GM19324 (cell line): Measurements from ENCODE around the gene ZBTB21.
"Not testable (repeated sequence)": the region's sequence is repeated elsewhere in the genome, so short reads cannot be mapped to it uniquely, and the experiment has no call there.

Source experiments
- ATAC-seq: cut with Tn5 transposase; IDR thresholded peaks from one replicate; pipeline ENCODE4 v1.9.1; 2021; ENCODE audit warnings: mild to moderate bottlenecking, moderate library complexity; ENCODE audit not compliant: unreplicated experiment, low FRiP score

ZBTB21 gene

DNA sequence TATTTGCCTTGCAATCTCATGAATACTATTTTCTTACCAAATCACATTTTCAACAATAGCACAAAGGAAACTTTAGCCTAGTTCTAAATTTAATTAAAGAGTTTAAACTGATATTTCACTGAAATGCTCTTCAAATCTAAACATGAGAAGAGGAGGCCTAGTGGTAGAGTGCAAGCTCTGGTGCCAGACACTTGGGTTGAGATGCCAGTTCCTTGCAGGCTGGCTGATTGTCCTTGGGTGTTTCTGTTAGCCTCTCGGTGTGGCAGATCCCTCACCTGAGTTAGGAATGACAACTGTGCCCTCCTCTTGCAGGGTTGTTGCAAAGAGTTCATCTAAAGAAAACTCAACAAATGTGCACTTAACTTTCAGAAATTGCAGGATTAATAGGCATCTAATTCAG, 12.5 kb downstream of the ZBTB21 start:
- no peak for ATAC-seq

DNA sequence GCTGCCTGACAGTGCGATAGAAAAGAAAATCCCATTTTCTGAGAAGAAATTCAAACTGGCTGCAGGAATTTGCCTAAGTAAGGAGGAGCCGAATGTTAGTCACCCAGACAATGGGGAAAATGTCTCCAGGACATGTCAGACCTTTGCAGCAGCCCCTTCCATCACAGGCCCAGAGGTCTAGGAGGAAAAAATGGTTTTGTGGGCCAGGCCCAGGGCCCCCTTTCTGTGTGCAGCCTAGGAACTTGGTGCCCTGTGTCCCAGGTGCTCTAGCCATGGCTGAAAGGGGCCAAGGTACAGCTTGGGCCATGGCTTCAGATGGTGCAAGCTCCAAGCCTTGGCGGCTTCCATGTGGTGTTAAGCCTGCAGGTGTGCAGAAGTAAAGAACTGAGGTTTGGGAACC, 14.6 kb downstream of the ZBTB21 start:
- ATAC-seq = no peak

DNA sequence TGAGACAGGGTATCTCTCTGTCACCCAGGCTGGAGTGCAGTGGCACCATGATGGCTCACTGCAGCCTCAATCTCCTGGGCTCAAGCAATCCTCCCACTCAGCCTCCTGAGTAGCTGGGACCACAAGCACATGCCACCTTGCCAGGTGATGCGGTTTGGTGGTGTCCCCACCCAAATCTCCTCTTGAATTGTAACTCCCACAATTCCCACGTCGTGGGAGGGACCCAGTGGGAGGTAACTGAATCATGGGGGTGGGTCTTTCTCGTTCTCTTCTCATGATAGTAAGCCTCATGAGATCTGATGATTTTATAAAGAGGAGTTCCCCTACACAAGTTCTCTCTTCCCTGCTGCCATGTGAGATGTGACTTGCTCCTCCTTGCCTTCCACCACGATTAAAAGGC, 15.5 kb downstream of the ZBTB21 start:
- not testable (repeated sequence) for ATAC-seq

DNA sequence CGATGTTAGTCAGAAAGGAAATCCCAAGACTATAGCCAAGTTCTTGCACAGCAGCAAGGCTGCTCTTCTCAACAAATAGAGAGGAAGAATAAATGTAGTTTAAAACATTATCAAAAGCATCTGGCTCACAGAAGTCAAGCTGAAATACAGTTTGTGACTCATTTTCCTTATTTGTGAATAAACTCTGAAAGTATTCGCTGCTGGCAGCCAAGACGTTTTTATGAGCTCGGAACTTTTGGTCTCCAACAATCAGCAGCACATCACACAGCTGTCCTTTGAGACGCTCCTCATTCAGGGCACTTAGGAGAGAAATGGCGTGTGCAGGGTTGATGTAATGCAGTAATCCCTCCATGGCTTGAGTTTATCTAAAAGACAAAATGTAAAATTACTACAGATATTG, 16.4 kb downstream of the ZBTB21 start:
- no peak for ATAC-seq

DNA sequence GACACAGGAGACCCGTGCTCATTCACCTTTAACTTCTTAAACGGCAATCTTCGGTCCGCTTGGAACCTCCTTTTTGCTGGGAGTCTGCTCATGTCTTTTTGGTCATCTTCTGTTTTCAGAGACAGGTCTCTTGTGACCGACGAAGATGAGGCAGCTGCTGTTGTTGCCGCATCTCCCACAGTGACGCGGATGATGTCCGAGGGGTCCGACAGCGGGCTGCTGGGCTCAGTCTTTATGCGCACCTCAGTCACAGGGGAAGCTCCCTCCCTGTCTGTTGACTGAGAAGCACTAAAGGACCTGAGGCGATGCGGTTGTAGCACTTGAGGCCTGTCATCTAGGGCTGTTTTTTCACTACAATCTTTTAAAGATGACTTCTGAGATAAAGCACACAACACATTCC, 17.6 kb downstream of the ZBTB21 start:
- ATAC-seq = no peak

DNA sequence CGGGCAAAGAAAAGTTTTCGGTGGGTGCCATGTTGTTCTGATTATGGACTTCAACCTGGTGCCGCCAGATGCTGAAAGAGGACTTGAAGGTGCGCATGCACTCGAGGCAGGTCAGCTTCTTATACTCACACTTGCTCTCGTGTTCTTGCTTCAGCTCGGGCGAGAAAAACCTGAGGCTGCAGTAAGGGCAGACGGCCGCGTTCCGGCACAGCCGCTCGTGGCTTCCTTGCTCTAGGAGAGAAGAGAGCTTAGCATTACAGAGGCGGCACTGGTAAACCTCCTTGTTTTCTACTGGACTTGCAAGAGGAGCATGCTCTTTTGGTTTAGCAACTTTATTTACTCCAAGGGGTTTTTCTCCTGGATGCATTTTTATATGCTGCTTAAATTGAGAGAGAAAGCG, 18.5 kb downstream of the ZBTB21 start:
- ATAC-seq = no peak

DNA sequence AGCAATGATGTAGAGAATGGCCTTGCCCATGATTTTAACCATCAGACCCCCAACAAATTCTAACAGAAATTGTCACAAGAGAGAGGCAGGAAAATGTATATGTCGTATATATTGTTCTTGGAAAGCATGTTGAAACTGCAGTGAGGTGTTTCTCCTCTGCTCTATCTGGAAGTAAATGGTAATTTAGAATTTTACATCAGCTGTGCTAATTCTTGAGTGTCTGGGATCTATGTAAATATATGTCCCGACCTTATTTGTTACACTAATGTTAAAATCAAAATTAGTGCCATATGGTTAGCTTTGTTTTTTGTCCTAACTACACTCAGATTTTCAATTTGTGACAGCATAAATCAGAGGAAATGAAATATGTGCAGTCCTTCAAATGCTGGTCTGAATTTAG, 20.5 kb downstream of the ZBTB21 start:
- no peak for ATAC-seq

DNA sequence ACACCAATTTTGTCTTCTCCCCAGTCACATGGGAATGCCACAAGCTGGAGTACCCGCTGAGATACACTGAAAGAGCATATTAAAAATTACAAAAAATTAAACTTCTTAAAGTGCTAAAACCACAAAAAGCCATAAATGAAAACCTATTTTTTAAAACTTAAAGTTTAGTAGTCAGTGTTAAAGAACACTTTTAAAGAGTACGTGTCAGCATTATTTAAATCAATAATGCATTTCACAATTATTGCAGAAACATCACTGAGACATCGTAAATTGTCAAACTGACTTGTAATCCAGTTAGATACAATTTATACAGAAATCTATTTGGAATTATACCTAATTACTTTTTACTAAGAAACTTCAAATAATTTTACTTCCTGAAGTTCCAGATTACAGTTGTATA, 22.9 kb downstream of the ZBTB21 start:
- no peak for ATAC-seq

DNA sequence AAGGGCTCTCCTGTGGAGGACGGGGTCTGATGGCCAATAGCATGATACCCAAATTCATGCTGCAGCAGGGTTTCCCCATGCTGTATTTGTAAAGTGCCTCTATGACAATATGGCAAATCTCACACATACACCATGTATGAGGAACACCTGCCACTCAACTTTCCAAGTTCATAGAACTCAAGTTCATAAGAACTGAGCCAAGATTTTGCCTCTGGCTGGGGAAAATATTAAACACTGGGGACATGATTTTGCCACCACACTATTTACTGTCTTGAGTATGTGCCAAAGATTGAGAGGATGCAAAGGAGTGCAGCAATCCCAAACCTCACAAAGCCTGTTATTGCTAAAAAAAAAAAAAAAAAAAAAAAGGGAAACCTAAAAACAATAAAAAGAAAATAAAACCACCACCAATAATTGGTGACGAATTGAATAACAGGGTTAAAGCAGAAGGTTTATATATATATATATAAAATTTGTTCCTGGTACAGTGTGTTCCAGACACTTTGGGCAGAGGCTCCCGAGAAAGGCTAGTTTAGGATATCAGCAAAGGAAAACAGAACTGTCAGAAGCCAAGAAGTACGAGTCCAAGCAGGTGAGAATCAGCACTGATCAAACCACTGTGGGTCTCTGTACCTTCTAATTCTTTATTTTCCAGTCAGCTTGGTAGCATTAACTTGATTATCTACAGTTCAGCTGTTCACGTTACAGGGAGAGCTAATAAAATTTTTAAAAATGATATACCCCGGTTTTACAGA, 24.3 kb downstream of the ZBTB21 start:
- ATAC-seq = no peak

DNA sequence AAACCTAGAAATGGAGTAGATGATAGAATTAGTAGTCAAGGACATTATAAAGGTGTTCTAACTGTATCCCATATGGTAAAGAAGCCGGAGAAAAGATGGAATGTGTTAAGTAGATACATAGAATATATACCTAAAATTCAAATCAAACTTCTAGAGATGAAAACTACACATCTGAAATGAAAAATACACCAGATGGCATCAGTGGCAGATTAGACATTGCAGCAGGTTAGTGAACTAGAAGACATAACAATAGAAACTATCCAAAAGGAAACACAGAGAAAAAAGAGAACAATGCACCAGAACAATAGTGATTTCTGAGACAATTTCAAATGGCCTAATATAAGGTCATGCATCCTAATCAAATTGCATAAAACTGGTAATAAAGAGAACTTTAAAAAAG, 26.9 kb downstream of the ZBTB21 start:
- ATAC-seq = no peak

DNA sequence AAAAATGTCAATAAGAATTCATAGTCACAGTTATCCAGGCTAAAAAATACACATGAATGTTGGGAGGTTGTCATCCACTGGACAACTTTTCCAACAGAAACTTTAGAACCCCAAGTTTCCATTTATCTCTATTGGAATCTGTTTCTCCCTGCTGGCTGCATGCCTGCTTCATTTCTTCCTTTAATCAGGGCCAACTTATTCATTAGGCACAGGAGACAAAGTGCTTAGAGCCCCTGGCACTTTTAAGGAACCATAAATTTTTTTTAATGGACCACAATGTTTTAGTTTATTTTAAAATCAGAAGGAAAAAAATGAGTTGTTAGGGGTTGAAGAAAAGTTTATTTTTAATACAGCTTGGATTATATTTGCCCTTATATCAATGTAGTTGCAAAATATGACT, 29.6 kb downstream of the ZBTB21 start:
- ATAC-seq = no peak

DNA sequence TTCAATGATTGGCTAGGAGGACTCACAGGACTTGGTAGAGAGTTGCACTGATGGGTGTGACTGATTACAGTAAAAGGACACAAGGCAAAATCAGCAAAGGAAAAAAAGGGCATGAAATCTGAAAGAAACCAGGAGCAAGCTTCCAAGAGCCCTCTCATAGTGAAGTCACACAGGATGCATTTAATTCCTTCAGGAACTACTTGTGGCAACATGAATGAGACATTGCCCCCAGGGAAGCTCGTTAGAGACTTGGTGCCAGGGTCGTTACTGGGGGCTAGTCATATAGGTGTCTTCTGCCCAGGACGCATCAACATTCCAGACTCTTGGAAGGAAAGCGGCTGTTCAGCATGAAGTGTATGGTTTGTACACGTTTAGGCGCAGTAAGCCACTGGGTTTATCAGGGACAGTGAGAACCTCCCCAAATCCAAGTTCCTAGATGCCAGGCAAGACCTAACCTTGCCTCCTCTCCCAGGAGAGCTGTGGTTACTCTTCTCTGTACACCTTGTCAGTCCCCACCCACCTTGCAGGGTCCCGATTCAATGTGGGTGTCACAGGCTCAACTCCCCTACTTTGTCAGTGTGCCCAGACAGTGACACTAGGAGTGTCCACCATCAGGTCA, 30.3 kb downstream of the ZBTB21 start:
- ATAC-seq = no peak

DNA sequence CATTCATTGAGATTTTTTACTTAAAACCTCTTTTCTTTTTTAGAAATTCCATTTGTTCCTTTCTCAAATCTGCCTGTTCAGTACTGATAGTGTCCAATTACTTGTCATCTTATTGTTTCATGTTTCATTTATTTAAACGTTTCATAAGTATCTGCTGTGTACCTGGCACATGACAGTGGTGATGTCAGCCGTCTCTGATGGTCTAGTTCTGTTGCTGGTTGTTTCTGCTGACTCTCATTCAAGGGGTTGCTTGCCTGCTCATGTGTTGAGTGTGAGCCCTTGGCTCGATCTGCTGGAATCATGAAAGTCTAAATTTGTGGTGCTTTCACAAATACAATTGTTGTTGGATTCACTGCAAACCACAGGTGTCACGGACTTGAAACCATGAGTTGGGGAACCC, 30.8 kb downstream of the ZBTB21 start:
- ATAC-seq = no peak

DNA sequence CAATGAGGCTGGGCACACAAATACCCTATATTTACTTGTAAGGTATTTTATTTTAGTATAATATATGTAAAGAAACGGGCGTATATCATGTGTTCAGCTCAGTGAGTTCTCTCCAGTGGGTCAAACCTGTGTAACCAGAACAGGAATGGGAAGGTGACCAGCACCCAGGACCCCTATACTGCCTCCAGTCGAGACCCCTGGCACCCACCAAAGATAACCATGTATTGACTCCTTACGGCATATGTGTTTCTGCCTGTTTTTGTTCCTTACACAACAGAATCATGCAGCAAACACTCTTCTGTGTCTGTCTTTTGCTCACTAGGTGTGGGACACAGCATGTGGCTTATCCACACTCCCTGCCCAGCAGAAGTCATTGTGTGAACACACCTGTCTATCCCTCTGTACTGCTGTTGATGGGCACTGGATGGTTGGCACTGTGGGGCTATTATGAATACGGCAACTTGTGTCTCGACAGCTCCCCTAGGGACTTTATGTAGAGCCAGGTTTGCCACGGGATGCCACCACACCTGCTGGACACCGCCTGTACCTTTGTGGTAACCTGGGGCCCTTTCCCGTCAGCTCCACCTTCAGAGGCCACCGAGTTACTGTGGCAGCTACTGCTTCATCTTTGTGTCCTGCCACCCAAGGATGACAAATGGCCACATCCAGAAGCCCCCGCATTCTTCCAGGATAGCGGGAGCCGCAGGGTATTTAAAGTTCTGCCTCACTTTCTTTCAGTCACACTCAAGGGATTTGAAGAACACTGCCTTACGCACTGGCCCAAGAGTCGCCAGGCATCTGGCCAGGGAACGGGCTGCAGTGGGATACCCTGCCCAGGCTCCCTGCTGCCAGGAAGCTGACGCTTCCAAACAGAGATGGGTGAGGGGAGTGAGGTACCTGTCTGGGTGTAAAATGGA, 32.9 kb downstream of the ZBTB21 start:
- no peak for ATAC-seq

DNA sequence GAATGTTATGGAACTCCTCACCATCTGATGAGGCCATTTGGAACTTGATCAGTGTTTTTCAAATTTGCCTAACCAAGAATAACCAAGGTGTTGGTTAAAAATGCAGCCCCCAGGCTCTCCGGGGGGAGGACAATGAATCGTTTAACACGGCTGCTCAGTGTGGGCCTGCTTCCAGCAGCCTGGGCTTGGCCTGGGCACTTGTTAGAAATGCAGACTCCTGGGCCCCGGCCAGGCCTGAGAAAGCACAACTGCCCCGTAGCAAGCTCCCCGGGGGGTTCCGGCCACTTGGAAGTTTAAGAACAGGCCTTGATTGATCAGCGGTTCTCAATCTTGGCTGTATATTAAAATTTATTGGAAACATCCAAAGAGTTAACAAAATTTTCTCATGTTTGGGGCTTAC, 33.5 kb downstream of the ZBTB21 start:
- no peak for ATAC-seq

DNA sequence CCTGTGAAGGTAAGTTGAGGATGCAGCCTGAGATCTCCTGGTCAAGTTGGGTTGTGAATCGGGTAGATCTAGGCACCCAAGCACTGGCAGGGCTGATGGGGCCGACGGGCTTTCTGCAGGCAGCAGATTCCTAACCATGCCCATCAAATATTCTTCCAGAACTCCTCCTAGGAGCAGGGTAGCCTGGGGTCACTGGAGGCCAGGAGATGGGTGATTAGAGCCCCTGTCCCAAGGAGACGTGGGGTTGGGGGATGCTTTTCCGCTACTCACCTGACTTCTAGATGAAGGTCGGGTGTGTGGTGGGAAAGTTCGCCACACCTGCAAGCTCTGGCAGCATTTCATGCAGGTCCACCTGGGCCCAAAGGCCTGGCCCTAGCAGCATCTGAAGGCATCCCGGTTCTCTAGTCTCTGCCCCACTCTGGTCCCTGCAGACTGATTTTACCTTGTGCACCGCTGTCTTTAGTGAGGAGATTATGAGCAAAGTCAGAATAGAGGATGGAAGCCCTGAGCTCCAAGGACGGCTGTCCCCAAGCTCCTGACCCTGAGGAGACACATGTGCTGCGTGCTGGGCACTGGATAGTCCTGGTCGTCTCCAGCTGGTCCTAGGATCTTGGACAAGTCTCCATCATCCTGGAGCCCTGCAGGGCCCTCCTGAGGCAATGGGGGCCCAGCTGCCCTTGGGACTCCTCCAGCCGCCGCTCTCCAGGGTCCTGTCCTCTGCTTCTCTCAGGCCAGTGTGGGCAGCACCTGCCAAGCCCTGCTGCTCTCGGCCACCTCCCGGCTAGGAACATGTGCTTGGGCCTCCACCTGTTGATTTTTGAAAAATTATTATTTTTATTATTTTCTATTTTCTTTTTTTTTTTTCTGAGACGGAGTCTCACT, 34.5 kb downstream of the ZBTB21 start:
- ATAC-seq = no peak

DNA sequence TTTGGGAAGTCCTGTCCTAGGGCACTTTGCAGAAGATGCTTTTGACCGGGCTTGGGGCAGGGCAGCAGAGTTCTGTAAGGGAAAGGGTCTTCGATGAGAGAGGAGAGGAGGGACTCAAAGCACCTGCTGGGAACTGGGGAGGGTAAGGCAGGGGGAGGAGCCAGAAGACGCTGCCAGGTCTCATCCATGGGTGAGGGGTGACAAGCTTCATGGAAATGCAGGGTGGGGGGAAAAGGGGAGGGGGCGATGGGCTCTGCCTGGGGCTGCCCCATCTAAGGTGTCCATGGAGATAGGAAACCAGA, 35.5 kb downstream of the ZBTB21 start:
- no peak for ATAC-seq

DNA sequence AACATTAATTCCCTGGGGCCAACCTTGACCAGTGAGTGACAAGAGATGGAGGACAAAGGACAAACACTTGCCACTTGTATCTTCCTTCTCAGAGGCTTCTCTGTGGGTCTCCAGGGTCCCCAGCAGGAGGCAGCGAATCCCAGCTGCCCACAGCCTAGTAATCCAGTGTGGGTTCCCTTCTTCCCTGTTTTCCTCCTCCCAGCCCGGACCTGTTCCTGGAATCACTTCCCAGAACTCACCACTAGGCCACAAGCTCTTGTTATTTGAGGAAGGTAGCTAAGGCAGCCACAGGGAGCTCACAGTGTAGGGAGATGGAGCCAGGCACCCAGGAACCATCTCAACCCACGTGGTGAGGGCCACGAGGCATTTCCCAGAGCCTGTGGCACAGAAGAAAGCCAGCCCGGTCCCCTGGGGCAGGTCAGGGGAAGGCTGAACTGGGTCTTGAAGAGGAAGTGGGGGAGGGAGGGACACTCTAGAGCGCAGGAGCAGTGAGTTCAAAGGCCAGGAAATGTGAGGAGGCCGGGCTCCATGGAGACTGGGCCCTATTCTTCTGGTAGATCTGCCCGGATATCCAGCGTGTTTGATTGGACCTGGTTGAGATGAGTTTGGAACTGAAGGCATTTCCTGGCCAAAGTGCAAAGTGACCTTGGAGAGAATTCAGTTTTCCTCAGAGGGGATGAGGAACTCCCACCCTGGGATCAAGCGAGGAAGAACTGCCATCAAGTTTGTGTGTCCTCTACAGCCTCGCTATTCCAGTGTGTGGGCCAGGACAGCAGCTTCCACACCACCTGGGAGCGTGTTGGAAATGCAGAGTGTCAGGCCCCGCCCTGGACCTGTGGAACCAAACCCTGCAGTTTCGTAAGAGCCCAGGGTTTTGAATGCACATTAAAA, 36.1 kb downstream of the ZBTB21 start:
- ATAC-seq = no peak

DNA sequence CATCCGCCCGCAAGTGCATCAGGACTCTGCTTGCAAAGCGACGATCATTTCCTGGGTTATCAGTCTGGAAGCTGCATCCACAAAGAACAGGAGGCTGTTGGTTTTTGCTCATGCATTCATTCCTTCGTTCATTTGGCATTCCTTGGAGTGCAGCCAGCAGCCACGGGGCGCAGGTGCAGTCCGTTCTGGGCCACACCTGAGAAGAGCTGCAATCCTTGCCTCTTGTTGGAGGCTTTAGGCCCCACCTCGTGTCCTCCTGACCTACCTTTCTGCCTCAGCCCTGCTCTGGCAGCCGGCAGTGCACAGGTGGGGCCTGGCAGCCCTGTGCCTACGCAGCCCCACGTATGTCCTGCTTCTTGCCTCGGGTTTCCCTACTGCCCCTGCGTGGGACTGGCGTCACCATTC, 36.7 kb downstream of the ZBTB21 start:
- ATAC-seq = no peak
